ENCODE measurements around the gene EAF1. TPM values are rescaled to one million over a fixed set of nuclear protein-coding genes. Genes with fewer than 3 reads are reported as not detected.
"Not testable (repeated sequence)": the region's sequence is repeated elsewhere in the genome, so short reads cannot be mapped to it uniquely, and the experiment has no call there.

EAF1 gene
- total RNA-seq, 1 donor from 2014 or later = 14.9 TPM

- not testable (repeated sequence) for DNase-seq
Measured at GRCh38 chr3:15484551-15484950, 57.2 kb downstream of the EAF1 start.

GRCh38 chr3:15486020-15486419 is 58.6 kb downstream of the EAF1 start:
- DNase-seq = no peak

GRCh38 chr3:15486979-15487378 is 59.6 kb downstream of the EAF1 start:
- DNase-seq = no peak

GRCh38 chr3:15488002-15488401 is 60.6 kb downstream of the EAF1 start:
- no peak for DNase-seq

GRCh38 chr3:15490158-15490557 is 62.8 kb downstream of the EAF1 start:
- DNase-seq = no peak

DNA sequence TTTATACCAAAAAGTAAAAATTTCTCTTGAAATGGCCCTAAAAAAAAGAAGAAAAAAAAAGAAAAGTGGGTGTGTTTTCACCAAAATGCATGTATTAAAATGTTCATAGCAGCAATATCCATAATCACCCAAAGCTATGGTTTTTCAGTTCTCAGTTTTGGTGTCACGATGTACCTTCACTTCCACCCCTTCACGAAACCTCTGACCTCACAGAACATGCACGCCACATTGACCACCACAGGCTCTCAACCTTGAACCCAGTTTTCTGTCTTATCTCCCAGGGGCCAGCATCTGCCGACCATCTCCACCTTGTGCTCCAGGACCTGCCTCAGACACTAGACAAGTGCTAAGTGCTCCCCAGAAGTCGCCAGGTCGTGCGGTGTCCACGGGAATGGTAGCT is 63.7 kb downstream of the EAF1 start:
- no peak for DNase-seq

Small RNA genes within 50 kb of the gene (small RNA-seq; reads per million reads assigned to genes)
- gene RNU6-1024P (ENCODE audit: low replicate concordance) = not detected

Other genes starting within 250 kb of the EAF1 start
- gene CAPN7, start 221.4 kb upstream of the EAF1 start, total RNA-seq = 54.7 TPM
- gene SH3BP5, start 95.0 kb upstream of the EAF1 start, total RNA-seq = 37.1 TPM
- 25.2 TPM for gene METTL6, start 54 bp upstream of the EAF1 start, total RNA-seq
- 12.1 TPM for gene COLQ, start 94.1 kb downstream of the EAF1 start, total RNA-seq
- gene HACL1, start 174.0 kb downstream of the EAF1 start, total RNA-seq = 14.0 TPM
- 19.3 TPM for gene BTD, start 174.1 kb downstream of the EAF1 start, total RNA-seq